RPMI8226 (cell line): Measurements from ENCODE around the gene CAND1.
A peak's percentile ranks its signal among the peaks of the same experiment; 100 is the strongest.
"Not testable (repeated sequence)": the region's sequence is repeated elsewhere in the genome, so short reads cannot be mapped to it uniquely, and the experiment has no call there.

Experiments
- DNase-seq: peaks from one replicate; pipeline ENCODE4 v3.0.0-alpha.2; 2015

CAND1 gene

DNA sequence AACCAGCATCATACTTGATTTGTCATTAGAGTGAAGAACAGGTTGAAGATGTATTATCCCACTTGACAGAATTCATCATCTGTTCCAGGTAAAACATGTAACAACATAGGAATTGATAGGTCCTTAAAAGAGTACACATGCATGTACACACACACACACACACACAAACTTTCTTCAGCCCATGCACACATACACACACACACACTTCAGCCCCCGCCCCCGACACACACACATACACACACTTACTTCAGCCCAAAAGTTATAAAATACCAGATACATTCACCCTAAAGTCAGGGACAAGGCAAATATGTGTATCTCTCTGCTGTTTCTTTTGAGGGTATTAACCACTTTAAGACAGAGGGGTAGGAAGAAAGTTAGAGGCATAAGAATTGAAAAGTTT is 15.4 kb downstream of the CAND1 start:
- no peak for DNase-seq

DNA sequence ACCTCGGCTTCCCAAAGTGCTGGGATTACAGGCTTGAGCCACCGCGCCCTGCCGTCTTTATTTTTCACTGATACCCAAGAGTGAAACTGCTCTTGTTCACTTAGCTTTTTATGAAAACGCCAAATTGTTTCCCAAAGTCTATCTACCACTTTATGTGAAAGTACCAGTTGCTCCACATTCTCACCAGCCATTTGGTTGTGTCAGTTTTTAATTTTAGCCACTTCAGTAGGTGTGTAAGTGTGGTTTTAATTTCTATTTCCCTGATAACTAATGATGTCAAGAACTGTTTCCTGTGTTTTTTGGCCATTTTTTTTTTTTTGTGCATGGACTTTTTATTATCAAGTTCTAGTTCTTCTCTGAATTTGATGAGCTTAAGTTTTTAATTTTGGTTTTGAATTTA is 17.1 kb downstream of the CAND1 start:
- no peak for DNase-seq

DNA sequence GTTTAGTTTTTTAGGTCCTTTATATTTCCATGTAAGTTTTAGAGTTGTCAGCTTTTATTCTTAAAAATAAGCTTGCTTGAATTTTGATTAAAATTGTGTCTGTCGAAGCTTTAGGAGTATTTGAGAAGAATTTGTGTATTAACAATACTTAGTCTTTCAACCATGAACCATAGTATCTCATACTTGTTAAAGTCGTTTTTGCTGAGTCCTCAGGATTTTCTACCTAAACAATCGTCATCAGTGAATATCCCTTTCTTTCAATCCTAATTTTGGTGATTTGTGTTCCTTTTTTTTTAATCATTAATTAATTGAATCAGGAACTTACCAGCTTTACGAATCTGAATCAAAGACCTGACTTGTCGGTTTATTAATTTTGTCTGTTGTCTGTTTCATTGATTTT is 18.2 kb downstream of the CAND1 start:
- no peak for DNase-seq

DNA sequence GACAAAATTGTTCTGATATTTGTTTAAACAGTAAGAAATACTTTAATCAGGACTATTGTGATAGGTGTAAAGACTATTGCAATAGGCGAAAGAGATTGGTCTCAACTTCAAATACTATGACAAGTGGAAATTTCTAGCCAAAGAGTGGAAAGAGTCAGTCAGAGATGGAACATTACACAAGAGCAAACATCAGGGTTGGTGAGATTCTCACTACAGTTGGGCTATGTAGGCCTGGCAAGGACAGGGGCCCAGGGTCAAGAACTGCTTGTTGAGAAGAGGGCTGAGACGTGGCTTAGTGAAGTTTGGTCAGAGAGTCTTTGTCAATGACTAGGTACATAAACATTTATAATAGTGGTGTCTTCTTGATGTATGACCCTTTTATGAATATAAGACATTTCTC is 19.4 kb downstream of the CAND1 start:
- DNase-seq = no peak

DNA sequence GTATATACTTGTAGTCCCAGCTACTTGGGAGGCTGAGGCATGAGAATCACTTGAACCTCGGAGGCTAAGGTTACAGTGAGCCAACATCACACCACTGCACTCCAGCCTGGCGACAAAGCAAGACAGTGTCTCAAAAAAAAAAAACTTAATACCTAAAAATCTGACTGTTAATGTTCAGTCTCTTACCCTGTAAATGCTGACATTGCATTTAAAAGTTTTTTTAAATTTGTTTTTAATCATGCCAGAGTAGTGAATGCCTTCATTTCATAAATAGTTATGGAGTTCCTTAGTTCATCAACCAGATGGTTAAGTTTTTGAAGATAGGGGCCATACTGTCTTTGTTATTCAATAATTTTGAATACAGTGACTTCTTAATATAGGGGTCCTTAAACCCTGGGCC is 21.2 kb downstream of the CAND1 start:
- no peak for DNase-seq

DNA sequence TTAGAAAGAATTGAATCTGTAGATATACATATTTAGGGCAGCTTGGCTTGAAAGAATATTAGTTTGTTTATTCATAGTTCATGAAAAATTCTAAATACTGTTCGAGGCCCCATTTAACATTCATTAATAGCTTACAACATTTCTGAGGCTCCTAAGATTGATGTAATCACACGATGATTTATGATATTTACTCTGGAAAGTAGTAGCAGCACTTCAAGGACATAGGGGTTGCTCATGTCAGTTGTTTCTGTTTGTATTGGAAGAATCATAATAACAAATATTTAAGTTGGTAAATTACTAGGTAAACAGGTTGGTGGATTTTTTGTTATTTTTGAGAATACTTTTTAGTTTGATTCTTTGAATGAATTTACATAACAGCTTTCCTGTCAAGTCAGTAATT is 30.4 kb downstream of the CAND1 start:
- DNase-seq = no peak

DNA sequence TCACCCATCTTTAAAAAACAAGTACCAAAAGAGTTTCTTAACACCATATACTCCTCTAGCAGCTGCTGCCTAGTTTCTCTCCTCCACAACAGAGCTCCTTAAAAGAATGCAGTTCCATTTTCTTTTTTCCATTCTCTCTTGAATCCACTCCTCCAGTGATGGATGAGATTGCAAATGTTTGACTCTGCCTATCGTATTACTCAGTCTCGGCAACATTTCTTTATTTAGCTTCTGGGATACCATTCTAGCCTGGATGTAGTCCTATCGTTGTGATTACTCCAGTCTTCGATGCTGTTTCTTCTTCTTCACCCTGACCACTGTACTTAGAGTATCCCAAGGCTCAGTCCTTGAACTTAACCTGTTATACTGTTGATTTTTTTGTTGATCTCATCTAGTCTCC is 30.8 kb downstream of the CAND1 start:
- no peak for DNase-seq

DNA sequence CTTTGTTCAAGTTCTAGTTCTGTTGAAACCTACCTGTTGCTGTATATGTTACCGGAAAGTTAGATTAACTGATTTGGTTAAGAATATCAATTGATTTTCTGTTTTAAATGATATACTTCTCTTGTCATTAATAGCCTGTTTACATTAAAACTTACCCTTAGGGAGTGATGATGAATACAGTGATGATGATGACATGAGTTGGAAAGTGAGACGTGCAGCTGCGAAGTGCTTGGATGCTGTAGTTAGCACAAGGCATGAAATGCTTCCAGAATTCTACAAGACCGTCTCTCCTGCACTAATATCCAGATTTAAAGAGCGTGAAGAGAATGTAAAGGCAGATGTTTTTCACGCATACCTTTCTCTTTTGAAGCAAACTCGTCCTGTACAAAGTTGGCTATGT is 33.0 kb downstream of the CAND1 start:
- DNase-seq = no peak

DNA sequence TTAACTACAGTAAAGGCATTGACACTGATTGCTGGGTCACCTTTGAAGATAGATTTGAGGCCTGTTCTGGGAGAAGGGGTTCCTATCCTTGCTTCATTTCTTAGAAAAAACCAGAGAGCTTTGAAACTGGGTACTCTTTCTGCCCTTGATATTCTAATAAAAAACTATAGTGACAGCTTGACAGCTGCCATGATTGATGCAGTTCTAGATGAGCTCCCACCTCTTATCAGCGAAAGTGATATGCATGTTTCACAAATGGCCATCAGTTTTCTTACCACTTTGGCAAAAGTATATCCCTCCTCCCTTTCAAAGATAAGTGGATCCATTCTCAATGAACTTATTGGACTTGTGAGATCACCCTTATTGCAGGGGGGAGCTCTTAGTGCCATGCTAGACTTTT is 36.4 kb downstream of the CAND1 start:
- no peak for DNase-seq

DNA sequence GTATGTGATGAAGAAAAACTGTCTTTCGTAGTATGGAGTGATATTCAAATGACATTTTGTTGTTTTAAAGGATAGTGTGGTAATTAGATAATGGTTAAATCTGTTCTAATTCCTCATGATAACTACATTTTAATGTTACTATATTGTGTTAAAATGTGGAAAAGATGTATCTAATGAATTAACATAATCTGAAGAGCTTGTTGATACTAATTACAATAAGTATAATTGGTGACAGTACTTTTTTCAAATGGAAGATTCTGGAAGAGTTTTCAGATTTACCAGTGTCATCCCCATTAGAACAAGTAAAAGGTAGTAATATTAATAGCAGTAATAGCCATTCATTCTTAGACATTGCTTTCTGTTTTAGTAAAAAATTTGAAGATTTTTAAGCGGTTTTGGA is 37.6 kb downstream of the CAND1 start:
- no peak for DNase-seq

DNA sequence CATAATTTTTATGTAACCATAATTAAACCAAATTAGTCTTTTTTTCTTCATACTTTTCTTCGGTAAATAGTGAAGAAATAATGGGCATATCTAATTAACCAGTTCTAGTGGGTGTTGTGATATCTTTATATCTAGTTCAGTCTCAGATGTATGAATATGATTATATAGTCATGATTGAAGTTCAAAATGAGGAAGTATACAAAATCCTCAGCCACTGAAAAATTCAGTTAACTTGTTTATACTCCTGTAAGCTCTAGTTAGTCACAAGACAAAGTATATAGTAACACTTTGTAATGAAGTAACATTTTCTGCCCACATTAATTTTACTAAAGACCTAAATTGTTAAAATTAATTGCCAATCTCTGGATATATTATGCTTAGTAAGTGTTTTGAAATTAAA is 46.5 kb downstream of the CAND1 start:
- no peak for DNase-seq

DNA sequence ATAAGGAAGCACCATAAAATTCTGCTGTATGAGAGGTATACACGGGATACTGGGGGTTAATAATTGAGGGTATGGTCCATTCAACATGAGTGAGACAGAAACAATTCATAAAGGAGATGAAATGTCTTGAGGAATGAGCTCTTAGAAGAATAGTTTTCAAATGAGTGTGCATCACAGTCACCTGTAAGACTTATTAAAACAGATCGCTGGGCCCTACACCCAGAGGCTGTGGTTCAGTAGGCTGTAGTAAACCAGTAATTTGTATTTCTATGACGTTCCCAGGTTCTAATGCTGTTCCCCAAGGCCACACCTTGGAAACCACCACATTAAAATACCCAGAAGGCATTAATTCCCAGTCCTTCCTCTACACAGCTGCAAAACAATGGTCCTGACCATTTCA is 49.6 kb downstream of the CAND1 start:
- DNase-seq = no peak

DNA sequence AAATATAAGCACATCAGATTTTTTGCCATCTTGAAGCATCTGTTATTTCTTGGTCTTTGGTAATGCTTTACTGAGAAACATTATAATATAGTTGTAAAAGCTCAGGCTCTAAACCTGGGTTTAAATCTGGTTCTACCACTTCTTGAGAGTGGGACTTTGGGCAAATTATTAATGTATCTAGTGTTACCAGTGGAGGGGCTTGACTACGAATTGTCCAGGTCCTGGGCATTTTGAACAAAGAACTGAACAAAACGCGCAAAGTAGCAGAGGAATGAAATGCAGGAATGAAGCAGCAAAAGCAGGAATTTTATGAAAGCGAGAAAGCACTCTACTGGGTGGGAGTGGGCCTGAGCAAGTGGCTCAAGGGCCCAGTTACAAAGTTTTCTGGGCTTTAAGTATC is 50.8 kb downstream of the CAND1 start:
- no peak for DNase-seq

DNA sequence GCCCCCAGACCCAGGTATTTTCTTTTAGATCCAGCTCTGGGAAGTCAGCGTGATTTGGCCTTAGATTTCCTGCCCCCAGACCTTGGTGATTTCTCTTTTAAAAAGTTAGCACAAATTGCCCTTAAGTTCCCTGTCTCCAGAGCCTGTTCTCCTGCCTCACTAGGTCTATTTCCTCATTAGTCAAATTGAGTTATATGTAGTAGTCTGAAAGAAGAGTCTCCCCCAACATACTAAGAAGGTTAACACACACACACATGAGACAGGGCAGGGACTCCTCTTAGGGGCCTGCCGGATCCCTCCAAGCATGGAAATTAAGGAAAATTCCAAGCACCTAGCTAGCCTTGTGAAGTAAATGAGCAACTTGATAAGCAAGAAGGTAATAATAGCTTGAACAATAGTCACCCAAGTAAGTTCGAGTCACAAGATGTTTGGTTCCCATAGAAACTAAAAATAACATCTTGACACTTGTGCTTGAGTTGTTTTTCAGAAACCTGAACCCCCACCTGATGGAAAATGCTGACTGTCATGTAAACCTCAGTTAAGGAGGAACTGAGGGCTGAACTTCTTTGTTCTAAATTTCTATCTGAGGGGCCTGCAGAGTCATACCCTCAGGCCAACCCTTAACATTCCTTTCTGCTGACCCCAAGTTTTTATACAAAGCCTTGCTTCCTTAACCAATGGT is 51.6 kb downstream of the CAND1 start:
- DNase-seq = peak; percentile 7

DNA sequence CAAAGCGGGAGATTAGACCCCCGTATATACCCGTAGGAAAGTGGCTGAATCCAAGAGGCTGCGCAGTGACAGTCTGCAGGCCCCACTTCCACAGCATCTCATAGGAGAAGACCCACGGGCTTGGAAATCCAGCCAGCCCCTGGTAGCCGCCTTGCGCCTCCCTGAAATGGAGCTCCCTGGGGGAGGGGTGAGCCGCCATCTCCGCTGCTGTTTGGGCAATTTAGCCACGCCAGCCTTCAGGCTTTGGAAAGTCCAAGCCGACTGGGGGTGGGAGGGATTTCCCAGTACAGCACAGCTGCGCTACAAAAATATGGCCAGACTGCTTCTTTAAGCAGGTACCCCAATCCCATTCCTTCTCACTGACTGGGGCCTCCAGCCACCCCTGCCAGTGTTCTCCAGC is 53.4 kb downstream of the CAND1 start:
- DNase-seq = no peak

DNA sequence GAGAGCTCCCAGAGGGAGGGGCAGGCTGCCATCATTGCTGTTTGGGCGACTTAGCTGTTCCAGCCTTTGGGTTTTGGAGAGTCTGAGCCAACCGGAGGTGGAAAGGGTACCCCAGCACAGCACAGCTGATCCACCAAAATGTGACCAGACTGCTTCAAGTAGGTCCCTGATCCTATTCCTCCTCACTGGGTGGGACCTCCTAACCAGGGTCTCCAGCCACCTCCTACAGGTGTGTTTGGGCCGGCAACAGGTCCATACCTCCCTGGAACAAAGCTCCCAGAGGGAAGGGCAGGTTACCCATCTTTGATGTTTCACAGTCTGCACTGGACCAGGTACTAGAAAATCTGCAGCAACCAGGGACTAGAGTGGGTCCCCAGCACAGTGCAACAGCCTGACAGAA is 53.8 kb downstream of the CAND1 start:
- no peak for DNase-seq

DNA sequence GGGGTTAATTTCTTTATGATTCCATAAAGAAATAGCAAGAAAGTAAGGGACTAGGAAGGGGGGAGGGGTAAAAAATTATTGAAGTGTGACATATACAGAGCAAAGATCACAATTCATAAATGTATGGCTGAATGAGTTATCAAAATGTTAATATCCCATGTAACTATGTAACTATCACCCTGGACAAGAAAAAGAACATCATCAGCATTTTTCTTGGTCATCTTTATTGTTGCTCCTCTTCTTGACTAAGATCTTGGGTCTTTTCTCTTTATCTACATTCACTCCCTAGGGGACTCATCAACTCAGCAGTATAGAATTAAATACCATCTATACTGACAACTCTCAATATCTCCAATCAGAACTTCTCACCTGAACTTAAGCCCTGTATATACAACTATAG is 57.5 kb downstream of the CAND1 start:
- DNase-seq = no peak

DNA sequence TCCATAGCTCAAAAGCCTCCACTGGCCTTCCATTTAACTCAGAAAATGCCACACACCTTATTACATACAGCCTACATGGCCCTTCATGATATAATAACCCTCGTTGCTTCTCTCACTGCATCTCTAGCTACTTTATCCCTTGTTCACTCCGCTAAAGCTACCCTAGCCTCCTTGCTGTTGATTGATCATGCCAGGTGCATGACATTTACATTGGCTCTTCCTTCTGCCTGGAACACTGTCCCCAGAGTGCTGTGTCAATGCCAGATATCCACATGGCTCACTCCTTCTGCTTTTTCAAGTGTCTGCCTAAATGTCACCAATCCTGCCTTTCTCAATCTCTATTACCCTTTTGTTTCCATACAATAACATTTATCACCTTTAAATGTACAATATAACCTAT is 58.3 kb downstream of the CAND1 start:
- DNase-seq = no peak

DNA sequence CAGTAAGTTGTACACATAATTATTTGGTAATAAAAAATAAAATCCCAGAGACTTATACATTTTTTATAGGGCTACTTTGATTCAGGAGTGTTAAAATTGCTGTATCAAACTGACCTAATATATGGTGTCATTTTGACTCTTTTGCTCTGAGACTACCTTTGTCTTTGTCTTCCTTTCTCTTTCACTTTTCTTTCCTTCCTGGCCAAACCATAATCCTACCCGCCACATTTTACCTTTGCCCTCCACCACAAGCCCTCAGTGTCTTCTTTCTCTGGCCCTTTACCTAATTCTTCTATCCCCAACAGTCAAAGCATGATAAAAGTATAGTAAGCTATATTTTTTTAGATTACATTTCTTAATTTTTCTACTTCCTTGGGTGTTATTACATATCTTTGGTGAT is 62.0 kb downstream of the CAND1 start:
- DNase-seq = no peak

DNA sequence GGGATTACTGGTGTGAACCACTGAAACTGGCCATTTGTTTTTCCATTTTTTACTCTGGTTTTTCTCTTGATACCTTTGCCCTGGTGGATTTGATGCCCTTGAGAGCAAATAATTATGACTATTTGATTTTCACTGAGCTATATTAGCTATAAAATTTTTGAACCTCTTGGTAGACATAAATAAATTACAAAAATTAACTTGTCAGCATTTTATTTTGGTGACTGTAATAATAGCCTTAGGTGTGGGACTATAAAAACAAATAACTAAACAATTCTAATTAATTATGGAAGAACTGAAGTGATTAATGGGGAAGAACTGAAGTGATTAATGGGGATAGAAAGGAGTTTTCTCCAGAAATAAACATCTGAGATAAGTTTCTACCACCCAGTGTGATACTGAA is 62.7 kb downstream of the CAND1 start:
- no peak for DNase-seq

DNA sequence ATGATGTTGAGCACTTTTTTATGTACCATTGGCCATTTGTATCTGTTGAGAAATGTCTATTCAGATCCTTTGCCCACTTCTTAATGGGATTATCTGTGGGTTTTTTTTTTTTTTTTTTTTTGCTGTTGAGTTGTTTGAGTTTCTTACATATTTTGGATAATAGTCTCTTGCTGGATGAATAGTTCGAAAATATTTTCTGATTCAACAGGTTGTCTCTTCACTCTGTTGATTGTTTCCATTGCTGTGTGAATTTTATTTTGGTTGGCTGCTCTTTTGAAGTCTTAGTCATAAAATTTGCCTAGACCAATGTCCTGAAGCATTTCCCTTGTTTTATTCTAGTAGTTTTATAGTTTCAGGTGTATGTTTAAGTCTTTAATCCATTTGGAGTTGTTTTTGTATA is 64.5 kb downstream of the CAND1 start:
- DNase-seq = no peak

DNA sequence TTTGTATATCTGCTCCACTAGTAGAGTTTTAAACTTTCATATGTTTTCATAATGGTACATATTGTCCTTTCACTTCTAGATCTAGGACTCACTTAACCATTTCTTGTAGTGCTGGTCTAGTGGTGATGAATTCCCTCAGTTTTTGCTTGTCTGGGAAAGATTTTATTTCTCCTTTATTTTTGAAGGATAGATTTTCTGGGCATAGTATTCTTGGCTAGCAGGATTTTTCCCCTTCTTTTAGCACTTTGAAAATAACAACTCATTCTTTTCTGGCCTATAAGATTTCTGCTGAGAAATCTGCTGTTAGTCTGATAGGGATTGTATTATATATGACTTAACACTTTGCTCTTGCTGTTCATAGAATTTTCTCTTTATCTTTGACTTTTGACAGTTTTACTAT is 69.3 kb downstream of the CAND1 start:
- DNase-seq = no peak

DNA sequence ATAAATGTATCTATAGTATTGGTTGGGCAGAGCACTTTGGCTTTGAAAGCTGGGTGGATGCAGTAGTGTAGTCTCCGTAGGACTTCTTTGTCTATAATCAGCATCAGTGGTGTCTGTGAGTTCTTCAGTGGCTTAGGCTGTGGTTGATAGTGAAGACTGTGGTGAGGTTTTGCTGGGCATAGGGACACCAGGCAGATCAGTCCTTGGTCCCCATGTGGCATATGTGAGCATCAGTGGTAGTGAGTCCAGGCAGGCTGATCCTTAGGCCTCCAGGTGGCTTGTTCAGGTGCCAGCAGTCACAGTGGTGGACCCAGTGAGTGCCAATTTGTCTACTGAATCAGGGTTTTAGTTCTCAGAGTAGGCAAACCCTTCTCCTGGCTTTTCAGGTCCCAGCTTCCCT is 70.4 kb downstream of the CAND1 start:
- DNase-seq = no peak

DNA sequence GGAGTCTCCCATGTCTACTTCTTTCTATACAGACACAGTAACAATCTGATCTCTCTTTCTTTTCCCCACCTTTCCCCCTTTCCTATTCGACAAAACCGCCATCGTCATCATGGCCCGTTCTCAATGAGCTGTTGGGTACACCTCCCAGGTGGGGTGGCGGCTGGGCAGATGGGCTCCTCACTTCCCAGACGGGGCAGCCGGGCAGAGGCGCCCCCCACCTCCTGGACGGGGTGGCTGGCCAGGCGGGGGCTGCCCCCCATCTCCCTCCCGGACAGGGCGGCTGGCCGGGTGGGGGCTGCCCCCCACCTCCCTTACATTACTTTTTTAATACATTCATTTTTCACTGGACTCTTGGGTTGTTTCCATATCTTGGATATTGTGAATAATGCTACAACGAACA is 71.9 kb downstream of the CAND1 start:
- not testable (repeated sequence) for DNase-seq

DNA sequence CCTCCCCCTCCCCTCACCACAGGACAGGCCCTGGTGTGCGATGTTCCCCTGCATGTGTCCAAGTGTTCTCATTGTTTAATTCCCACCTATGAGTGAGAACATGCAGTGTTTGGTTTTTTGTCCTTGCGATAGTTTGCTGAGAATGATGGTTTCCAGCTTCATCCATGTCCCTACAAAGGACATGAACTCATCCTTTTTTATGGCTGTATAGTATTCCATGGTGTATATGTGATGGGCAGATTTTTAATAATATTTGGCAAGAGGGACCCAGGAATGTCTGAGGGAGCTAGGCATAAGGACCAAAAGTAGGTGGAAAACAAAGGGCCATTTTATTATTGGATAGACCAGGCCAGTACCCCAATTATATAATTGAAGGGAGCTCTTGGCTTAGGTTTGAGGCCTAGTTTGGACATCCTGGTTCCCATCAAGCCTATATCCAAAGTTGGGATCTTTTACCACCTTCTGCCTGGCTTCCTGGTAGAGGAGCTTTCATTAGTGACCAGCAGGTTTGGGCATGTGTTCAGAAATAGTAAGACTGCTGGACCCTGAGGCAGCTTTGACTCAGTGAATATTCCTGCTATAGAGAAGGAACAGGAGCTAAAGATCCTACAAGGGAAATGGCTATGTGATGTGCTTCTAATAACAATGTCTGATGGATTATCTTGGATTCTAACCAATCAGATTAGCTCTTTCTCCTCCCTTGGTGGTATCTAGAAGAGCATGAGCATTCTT is 76.0 kb downstream of the CAND1 start:
- DNase-seq = no peak
